NCI-H345 treated with DMSO at 0.1 percent for 48 hours (cell line): ENCODE data around the gene OR10G3.

Experiments used
- DNase-seq: peaks from one replicate; lab custom pipeline; 2025; ENCODE audit not compliant: unreplicated experiment; lab: John Stamatoyannopoulos, UW

Gene OR10G3

DNA sequence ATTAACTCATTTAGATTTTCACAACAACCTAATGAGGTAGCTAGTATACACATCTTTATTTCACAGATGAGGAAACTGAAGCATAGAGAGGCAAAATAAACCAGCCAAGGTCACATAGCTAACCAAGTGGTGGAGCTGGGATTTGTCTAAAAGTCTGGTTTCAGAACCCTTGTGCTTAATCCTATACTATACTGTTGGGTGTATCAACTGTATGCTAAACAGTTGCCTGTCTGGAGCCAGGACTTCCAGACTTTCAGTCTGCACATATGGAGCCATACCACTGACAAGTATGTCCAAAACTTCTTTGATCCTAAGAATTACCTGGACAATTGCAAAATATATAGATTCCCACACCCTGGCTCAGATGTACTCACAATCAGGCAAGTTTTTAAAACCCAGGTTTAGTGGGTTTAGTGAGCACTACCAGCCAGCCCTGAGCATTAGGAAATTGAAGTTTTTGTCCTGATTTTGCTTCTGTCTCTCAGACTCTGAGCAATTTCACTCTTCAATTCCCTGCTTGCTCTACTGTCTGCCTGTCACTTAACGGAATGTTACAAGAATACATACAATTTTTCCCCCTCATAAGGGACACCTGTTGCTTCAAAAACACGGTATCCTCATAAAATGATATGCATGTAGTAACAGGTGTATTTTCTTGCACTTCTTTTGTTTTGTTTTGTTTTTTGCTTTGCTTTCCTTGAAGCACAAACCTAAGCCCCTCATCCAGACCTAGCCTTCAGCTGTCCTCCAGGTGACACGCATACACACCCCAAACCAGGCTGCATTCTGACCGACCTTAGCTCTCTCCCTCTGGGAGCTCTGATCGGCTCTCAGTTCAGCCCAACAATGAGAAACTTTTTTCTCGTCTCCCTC is 44.1 kb downstream of the OR10G3 start:
- no peak for DNase-seq

- no peak for DNase-seq
Observed at GRCh38 chr14:21534576-21534975, 45.3 kb downstream of the OR10G3 start.

GRCh38 chr14:21533294-21533693 is 46.6 kb downstream of the OR10G3 start:
- DNase-seq = no peak

- DNase-seq = no peak
Observed at GRCh38 chr14:21529515-21529914, 50.4 kb downstream of the OR10G3 start.

DNA sequence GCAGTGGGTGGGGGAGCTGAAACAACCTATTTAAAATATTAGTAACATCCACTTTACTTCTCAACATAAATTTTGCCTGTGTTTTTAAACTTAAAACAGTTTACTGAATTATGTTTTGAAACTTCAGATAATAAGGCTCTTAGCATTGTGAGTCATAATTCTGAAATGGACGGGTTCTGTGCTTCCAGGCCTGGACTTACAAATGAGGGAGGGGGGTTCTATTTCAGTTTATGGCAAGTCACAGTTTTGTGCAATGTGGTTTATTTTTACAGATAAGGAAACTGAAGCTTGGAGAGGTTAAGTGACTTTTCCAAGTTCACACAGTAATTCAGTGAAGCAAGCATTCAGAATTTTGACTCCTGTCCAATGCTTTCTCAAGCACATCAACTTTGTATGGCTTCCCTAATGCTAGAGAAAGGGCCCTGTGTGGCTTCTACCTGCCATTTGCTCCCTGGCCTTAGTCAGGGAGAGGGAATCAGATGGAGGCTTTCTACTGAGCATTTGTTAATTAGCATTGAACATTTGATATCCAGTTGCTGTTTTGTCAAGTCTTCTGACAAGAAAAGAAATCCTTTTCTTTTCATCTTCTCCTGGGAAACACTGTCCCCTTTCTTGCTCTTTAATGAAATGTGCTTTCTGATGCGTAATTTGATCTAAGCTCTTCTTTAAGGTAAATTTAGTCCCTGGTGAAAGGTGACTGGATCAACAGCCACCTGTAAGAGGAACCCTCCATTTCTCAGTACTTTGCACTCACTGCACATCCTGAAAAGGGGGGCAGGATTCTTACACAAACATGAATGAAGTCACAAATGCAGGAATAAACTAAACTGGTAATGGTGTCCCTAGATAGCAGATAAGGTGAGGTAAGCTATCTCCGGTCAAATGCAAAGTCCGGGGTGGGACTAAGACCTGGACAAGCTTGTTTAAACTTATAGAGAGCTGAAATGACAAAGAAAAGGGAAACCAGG is 51.2 kb downstream of the OR10G3 start:
- no peak for DNase-seq

DNA sequence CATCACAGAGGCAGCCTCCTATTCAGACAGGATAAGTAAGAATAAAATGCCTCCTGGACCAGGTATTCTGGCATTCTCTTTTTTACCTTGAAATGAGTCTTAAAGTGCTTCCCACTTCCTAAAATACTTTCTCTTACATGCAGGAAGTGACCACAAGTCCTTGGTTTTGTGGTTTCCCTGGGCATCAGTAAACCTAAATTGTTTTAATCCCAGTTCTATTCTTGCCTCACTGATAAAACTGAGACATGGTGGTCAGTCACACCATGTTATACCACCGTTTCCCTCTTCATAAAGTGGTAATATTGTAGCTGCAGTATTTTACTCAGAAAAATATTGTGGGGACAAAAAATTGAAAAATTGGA is 52.6 kb downstream of the OR10G3 start:
- no peak for DNase-seq

- DNase-seq = peak; percentile 30
Observed at GRCh38 chr14:21526672-21527317, 53.1 kb downstream of the OR10G3 start.

DNA sequence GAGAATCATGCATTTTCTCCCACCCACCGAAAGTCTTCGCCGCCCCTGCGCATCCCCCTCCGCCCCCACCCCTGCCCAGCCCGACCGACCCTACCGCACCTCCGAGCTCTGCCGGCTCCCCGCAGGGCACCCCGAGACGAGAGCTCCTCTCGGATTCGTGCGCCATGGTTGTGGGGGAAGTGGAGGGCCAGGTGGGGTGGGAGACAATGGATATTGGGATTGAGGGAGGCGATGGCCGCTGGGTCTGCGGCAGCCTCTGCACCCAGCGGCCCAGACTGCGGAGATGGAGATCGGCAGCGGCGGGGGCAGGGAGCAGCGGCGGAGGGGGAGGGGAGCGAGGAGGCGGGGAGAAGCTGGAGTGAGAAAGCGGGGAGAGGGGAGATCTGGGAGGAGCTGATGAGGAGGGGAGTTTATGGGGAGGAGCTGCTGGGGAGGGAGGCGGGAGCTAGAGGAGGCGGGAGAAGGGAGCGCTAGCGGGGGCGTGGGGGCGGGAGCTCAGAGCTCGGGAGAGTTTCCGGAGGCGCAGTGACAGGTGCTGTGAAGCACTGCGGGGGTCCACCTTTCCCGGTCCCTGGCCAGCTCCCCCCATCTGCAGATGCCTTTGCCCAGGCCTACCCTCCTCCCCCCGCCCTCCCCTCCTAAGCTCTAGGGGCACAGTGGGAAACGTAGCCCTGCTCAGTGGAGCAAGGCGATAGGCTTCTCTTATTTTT is 53.8 kb downstream of the OR10G3 start, which contains the start of gene SALL2:
TSS of gene SALL2 (minus strand) at position 385 of the 710 bp plus-strand sequence. CDS start at position 166, 219 bp downstream.
- peak; percentile 96 for DNase-seq

- no peak for DNase-seq
Observed at GRCh38 chr14:21525571-21525961, 54.3 kb downstream of the OR10G3 start.

DNA sequence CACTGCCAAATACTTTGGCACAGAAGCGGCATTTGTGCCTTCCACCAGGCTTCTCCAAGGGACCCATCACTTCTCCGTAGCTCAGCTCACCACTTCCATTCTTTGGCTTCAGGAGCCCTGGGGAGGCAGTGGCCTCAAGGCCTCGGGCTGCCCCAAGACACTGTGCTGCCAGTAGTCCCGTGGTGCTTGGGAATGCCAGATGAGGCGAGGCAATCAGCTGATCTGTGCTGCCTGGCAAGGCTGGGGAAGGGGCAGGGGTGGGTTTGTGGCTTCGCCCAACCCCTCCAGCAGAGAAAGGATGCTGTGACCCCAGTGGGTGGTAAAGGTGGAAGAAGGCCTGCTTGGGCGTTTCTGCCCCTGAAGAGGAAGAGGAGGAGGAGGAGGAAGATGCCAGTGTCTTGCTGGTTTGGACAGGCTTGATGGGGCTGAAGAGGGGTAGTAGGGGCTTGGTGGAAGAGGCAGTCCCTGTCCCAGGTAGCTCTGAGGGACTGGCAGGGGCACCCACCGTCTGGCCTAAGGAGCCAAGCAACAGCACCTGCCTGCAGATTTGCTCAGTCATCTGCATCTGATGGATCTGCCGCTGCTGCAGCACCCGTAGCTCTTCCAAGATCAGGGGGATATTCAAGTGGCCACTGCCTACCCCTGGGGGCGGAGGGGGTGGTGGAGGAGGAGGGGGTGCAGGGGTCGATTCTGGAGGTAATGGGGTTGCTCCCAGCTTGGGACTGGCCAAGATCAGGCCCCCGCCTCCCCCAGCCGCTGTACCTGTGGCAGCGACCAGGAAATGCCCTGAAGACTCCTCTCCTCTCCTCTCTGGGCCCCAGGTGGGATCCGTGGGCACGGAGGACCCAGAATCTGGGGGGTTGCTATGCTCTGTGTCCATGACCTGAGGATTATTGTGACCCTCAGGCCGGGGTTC is 55.0 kb downstream of the OR10G3 start:
- no peak for DNase-seq

- DNase-seq = no peak
Observed at GRCh38 chr14:21523203-21523602, 56.7 kb downstream of the OR10G3 start.

- DNase-seq = no peak
Observed at GRCh38 chr14:21521501-21521900, 58.4 kb downstream of the OR10G3 start.

GRCh38 chr14:21520767-21521166 is 59.1 kb downstream of the OR10G3 start:
- no peak for DNase-seq

DNA sequence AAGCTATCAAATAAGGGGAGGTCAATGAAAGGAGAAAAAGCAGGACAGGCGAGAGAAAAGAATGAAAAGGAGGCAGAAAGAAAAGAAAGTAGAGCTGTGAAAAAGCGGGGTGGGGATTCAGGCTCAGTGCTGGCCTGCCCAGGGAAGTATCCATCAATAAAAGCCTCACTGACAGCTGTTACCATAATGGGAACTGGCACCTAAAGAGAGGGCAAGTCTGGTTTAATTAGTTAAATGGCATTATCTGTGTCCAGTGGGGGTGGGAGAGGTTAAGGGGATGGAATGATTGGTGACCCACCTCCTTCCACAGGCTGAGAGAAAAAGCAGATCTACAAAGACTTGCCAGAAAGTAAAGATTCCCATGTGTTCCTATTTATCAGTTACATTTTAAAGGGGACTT is 61.2 kb downstream of the OR10G3 start:
- no peak for DNase-seq
